GM12891 (cell line): ENCODE measurements around the gene CCNA2.

Source experiments
- PAX5 ChIP-seq: IDR thresholded peaks from 2 replicates; pipeline ENCODE4 v1.6.1; 2011; ENCODE audit warnings: low read length, moderate library complexity, mild to moderate bottlenecking; ENCODE audit not compliant: insufficient read depth, severe bottlenecking
- POLR2A ChIP-seq: IDR thresholded peaks from 2 replicates; pipeline ENCODE4 v1.6.1; 2011; ENCODE audit warnings: low read depth, low read length, control low read depth
- POLR2AphosphoS5 ChIP-seq: IDR thresholded peaks from 2 replicates; pipeline ENCODE4 v1.6.1; 2011; ENCODE audit warnings: low read depth, low read length, control low read depth
- SPI1 ChIP-seq: IDR thresholded peaks from 2 replicates; pipeline ENCODE4 v1.6.1; 2011; ENCODE audit warnings: low read depth, low read length, control low read depth
- TAF1 ChIP-seq: IDR thresholded peaks from 2 replicates; pipeline ENCODE4 v1.6.1; 2011; ENCODE audit warnings: low read depth, low read length, control low read depth

GRCh38 chr4:121814756-121815155, 8.9 kb downstream of the CCNA2 start:
- TF ChIP-seq PAX5 (no peak), POLR2AphosphoS5 (no peak), POLR2A (no peak), TAF1 (no peak), SPI1 (no peak)
